GM18508 (cell line): ENCODE measurements around the gene FOSL2.

Experiments
- ATAC-seq: cut with Tn5 transposase; IDR thresholded peaks from one replicate; pipeline ENCODE4 v1.9.1; 2021; ENCODE audit warnings: moderate number of reproducible peaks; ENCODE audit not compliant: insufficient read depth, unreplicated experiment

The FOSL2 gene

DNA sequence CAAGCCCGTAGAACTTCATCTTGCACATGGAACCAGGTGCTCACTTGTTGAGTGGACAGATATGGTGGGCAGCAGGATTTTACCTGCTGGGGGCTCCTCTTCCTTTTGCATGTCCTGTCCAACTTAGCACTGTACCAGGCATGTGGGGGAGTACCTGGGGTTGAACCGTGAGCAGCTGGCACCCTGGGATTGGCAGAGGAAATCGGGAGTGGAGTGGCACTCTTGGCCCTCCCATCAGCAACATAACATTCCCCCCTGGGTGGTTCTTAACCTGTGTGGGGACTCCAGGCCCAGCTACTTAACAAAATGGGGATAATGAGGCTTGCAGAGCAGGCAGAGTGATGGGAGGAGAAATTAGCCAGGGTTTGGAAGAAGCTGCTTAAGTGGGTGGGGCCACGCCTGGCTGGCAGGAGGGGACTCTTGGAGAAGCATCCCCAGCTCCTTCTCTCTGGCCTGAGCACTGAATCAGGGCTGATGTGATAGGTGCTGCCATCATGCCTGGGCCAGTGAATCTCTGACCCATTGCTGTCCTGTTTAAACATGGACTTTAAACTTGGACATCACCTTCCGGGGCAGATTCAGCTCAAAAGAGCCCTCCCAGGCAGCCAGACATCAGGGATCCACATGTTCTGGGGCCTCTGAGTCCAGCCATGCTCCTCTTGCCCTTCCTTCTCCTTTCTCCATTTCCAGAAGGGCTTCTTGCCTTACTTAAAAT lies 15.5 kb downstream of the FOSL2 start:
- no peak for ATAC-seq

DNA sequence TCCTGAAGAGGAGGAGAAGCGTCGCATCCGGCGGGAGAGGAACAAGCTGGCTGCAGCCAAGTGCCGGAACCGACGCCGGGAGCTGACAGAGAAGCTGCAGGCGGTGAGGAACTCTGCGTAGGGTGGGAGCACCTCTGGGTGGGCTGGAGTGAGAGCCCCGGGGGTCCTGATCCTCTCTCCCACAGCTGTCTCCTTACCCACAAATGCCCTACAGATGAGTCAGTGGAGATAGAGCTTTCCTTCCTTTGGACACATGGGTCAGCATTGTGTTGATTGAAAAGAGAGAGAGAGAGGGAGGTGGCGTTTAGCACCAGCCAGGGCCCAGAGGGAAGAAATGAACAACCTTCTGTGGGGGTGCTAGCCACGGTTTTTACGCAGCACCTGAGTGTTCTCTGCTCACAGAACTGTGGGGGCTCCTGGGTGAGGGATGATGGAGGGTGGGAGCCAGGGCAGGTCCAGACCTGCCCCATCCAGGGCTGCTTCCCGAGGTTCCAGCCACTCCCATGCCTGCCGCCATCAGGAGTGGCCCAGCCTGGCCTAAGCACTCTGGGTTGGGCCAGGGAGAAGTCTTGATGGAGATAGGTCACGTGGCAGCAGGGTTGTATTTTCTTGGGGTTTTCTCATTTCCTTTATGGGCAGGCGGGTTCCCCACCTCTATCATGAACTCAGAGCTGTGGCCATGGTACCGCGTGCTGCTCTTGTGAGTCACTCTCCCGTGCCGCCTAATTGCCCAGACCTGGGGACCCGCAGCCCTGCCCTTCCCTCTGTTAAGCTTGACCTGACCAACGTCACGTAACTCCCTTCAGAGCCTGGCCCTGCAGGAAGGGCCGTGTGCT lies 16.3 kb downstream of the FOSL2 start:
- ATAC-seq = no peak

DNA sequence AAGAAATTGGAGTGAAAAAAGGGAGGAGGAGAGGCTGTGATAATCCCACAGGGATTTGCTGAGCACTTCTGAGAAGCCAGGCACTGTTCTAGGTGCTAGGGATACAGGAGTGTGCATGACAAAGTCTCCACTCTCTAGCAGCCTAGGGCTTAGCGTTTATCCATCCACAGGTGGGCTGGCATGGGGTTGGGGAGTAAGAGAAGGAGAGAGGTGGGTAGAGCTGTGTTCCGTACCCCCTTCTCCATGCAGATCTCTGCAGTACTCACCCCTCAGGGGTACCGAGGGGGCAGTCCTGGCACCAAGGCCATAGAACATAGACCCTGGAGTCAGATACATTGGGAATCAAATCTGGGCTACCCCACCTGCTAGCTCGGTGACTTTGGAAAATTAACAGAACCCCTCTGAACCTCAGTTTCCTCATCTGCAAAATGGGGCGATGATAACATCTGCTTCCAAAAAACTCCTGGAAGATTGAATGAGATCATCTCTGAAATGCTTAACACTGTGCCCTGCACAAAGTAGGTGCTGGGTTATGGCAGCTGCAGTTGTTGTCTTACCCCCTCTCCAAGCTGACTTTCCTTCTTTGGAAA lies 18.6 kb downstream of the FOSL2 start:
- ATAC-seq = no peak

DNA sequence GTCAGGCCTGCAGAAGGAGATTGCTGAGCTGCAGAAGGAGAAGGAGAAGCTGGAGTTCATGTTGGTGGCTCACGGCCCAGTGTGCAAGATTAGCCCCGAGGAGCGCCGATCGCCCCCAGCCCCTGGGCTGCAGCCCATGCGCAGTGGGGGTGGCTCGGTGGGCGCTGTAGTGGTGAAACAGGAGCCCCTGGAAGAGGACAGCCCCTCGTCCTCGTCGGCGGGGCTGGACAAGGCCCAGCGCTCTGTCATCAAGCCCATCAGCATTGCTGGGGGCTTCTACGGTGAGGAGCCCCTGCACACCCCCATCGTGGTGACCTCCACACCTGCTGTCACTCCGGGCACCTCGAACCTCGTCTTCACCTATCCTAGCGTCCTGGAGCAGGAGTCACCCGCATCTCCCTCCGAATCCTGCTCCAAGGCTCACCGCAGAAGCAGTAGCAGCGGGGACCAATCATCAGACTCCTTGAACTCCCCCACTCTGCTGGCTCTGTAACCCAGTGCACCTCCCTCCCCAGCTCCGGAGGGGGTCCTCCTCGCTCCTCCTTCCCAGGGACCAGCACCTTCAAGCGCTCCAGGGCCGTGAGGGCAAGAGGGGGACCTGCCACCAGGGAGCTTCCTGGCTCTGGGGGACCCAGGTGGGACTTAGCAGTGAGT lies 19.4 kb downstream of the FOSL2 start:
- ATAC-seq = no peak

DNA sequence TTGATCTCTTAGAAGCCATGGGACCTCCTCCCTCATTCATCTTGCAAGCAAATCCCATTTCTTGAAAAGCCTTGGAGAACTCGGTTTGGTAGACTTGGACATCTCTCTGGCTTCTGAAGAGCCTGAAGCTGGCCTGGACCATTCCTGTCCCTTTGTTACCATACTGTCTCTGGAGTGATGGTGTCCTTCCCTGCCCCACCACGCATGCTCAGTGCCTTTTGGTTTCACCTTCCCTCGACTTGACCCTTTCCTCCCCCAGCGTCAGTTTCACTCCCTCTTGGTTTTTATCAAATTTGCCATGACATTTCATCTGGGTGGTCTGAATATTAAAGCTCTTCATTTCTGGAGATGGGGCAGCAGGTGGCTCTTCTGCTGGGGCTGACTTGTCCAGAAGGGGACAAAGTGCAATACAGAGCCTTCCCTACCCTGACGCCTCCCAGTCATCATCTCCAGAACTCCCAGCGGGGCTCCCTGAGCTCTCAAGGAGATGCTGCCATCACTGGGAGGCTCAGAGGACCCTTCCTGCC lies 20.0 kb downstream of the FOSL2 start:
- no peak for ATAC-seq

DNA sequence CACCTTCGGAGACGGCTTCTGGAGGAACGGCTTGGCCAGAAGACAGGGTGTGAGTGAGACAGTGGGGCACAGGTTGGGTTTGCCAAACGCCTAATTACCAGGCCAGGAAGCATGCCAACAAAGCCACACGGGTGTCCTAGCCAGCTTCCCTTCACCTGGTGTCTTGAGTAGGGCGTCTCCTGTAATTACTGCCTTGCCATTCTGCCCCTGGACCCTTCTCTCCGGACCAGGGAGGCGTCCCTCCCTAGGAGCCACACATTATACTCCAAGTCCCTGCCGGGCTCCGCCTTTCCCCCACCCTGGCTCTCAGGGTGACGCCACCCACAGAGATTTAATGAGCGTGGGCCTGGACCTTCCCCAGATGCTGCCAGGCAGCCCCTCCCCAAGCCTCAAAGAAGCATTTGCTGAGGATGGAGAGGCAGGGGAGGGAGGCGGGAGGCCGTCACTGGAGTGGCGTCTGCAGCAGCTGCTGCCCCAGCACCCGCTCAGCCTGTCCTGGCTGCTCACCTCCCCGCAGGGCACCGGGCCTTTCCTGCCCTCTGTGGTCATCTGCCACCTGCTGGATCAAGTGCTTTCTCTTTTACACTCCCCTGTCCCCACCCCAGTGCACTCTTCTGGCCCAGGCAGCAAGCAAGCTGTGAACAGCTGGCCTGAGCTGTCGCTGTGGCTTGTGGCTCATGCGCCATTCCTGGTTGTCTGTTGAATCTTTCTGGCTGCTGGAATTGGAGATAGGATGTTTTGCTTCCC lies 20.7 kb downstream of the FOSL2 start:
- no peak for ATAC-seq

DNA sequence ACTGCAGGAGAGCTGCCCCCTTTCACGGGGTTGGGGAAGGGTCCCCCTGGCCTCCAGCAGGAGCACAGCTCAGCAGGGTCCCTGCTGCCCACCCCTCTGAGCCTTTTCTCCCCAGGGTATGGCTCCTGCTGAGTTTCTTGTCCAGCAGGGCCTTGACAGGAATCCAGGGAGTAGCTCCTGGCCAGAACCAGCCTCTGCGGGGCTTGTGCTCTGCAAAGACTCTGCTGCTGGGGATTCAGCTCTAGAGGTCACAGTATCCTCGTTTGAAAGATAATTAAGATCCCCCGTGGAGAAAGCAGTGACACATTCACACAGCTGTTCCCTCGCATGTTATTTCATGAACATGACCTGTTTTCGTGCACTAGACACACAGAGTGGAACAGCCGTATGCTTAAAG lies 21.2 kb downstream of the FOSL2 start:
- no peak for ATAC-seq

DNA sequence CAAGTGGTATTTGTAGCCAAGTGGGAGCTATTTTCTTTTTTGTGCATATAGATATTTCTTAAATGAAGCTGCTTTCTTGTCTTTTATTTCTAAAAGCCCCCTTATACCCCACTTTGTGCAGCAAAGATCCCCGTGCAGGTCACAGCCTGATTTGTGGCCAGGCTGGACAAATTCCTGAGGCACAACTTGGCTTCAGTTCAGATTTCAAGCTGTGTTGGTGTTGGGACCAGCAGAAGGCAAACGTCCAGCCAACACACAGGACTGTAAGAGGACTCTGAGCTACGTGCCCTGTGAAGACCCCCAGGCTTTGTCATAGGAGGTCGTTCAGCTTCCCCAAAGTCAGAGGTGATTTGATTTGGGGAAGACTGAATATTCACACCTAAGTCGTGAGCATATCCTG lies 21.9 kb downstream of the FOSL2 start:
- no peak for ATAC-seq

DNA sequence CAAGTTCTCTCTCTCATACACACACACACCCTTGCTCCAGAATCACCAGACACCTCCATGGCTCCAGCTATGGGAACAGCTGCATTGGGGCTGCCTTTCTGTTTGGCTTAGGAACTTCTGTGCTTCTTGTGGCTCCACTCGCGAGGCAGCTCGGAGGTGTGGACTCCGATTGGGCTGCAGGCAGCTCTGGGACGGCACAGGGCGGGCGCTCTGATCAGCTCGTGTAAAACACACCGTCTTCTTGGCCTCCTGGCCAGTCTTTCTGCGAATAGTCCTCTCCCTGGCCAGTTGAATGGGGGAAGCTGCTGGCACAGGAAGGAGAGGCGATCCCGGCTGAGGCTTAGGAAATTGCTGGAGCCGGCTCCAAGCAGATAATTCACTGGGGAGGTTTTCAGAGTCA lies 22.4 kb downstream of the FOSL2 start:
- no peak for ATAC-seq

DNA sequence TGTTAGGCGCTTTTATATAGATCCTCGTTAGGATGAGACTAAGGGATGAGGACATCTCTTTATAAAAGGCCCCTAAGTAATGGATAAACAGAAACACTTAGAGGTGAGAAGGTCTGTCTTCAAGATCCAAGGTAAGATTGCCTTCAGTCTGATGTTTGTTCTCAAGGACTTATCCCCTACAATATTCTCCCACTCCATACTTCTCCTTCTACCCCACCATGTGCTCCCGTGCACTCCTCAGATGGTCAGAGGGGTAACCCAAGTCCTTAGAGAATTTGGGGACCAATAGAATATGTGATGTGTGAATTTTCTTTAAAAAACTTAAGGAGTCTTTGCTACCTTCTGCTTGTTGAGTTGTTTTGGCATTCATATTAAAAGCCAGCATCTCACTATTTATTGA lies 23.1 kb downstream of the FOSL2 start:
- no peak for ATAC-seq

DNA sequence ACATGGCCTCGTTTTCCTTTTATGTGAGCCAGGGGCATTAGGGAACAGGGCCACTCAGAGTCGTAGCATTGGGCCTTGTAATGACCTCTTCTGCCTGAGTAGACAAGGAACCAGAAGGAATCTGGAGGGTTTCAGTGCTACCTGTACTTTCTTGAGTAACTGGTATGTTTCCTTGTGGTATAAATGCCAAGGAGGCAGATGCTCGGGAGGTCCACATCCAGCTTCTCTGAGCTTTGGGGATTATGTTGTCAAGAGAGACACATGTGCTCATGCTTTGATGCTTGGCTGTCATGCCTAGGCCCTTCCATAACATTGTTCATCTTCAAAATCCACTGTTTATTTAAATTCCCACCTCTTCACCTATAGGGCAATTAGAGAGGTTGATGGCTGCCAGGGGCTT lies 26.3 kb downstream of the FOSL2 start:
- ATAC-seq = no peak

DNA sequence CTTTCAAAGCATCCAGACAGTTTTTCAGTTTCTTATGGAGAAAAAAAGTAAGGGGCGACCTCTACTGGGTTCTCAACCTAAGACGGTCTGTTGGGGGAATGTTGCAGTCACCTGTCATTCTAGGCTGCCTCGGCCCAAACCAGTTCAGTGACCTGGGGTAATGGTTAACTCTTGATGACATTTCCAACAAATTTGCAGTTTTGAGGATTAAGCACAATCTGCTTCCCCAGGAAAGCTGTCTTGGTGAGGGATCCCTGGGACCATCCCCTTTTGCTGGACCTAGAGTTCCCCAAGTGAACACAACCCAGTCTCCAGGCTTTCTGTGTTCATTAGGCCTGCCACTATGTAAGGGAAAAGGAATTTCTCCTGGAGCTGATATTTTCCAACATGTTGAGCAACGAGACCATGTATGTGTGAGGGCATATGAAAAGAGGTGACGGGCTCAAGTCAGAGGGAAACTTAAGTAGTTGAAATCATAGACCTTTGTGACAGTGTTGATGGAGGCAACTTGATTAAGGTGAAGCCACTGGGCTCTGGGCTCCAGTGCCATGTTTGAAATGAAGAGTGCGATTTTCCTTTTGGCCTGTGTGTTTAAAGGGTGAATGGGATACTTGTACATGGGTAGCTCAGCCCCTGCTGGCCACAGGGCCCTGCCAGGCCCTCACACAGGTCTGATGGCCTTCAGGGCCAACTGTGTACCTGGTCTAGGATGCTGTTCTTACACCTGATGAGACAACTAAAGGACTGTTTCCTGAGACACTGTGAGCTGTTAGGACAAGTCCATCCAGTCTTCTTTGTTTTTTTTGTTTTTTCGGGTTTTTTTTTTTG lies 27.0 kb downstream of the FOSL2 start:
- ATAC-seq = no peak

DNA sequence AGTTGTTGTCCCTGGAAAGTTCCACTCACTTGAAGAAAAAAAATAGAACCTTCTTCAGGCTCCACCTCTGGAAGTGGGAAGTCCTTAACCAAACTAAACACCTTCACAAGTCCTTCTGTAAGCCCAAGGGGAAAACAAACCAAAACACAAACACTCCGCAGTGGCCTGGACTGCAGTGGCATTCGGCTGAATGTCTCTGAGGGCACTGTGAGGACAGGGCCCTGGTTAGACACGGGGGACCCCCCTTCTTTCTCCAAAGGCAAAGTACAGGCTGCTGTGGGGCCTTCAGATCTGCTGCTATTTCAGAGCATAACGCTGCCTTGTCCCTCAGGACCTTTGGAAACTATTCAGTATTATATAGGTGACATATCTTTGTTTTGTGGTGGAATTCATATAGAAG lies 28.1 kb downstream of the FOSL2 start:
- no peak for ATAC-seq

DNA sequence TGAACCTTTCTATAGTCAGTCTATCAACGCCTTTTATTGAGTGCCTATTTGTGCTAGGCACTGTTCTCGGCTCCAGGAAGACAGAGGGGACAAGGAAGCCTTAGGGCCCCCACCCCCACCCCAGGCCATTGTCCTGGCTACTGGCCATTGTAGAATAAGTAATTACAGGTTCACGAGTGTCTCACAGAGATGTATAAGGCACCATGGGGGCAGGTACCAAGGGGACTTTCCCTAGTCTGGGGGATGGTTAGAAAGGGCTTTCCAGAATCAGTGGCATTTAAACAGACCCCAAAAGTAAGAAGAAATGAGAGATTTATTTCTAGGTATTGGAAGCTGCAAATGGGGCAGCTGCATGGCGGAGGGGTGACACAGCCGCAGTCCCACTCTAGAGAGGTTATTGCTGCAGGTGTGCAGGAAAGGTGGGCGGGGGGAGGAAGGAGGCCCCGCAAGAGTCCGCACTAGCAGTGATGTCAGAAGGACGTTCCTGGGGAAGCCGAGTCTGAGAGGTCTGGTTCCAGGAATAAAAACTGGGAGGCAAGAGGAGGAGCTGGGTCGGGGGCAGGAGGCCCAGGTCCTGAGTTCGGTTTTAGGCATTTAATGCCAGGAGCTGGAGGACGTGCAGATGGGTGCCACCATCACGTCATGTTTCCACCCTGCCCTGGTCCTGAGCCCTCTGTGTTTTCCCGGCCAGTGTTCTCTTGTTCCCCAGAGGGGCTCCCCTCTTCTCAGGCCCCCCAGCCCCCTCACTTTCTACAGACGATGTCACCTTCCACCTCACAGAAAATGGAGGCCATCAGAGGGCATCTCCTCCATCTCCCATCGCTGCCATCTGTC lies 30.5 kb downstream of the FOSL2 start:
- ATAC-seq = no peak

DNA sequence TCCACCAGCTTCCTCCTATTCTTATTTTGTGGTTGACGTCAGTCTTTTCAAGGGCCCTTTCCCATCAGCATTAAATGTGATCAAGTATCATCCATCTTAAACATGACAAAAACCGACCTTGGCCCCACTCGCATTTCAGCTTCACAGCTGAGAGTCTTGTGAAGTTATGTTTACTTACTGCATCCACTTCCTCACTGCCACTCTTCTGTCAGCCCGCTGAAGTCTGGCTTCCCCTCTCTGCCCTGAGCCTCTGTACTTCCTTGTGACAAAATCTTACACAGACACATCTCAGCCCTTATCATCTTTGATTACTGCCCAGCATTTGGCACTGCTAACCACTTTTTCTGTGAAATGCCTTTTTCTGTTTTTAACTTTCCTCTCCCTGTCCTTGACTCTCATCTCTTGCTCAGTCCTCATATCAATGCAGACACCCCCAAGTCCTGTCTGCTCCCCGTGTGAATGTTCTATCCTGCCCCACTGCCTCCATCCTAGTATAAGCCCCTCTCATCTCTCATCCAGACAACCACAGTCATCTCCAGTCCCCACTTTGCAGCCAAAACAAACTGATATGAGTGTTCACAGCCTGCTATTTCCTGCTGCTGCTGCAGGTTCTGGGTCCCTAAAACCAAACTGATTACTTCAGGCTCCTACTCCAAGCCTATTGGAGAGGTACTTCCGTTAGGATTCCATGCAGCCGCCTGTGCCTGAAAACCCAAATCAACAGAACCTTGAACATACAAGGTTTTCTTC lies 31.4 kb downstream of the FOSL2 start:
- ATAC-seq = no peak

DNA sequence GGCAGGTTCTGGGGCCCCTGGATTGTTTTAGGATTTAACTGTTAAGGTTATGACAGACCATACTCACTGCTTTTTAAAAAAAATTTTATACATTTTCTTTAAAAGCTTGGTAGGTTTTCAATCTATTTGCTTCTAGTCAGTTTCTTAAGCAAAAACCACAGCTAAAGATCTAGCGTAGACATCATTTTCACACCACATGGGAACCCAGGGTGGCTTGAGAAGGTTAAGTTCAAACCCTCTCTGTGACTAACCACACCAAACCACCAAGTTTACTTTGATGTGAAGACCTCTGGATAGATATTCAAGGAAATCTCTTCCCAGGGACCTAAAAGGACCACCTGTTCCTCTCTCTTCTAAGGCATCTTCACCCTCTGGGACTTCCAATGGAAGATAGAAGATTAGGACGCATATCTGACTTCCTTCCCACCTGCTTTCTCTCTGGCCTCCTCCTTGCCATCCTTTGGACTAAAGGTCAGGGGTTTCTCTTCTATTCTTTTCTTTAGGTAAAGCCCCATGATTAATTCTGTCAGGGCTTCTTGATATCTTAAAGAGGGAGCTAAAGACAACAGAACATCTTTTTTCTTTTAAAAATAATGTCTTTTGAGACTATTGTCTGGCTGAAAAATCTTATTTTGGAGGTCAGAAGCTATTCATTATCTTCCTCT lies 32.3 kb downstream of the FOSL2 start:
- no peak for ATAC-seq

DNA sequence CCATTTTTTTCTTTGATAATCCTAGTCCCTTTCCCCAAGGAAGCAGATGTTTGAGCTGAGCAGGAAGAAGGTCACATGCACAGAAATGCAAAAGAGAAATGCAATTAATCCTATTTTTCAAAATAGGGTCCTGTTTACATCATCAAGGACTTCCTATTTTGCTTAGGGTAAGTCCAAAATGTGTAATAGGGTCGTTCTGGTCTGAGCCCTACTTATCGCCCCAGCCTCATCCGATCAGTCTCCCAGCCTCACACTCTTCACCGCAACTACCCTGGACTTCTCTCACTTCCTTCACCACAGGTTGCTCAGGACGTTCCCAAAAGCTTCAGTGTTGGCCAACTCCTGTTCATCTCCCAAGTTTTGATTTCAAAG lies 32.8 kb downstream of the FOSL2 start:
- ATAC-seq = no peak
